GM18858 (cell line): ENCODE measurements around the gene CIAO2B.
A peak's percentile ranks its signal among the peaks of the same experiment; 100 is the strongest.
"Not testable (repeated sequence)": the region's sequence is repeated elsewhere in the genome, so short reads cannot be mapped to it uniquely, and the experiment has no call there.

ENCODE experiments used
- ATAC-seq: cut with Tn5 transposase; IDR thresholded peaks from one replicate; pipeline ENCODE4 v1.9.1; 2021; ENCODE audit not compliant: unreplicated experiment

CIAO2B gene

DNA sequence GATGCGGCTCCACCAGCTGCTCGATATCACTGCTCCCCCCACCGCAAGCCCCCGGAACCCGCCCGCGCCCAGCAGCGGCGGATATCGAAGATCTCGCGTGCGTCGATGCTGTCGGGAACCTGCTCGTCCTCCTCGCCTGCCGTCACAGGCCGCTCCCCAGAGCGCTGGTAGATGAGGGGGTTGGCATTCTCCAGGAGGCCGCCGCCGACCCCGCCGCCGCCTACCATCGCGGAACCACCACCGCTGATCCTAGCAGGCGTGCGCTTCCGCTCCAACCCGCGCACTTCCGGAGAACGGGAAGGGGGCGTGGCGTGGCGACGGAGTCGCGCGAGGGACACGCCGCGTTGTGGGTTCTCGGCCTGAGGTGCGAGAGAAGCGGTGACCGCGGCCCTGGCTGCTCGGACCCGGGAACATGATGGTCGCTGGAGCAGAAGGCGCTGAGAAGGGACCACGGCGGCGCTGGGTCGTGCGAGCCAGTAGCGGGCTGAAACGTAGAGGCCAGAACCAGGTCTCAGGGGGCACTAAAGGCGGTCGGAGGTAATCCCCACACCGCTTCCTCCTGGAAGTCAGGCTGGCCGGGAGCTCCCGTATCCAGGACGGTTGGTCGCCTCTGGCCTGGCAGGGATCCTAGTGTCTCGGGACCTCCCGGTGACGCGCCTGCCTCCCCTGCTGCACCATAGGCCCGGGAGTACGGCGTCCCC, at the start of gene CIAO2B:
TSS of gene CIAO2B (minus strand) at position 265 of the 701 bp plus-strand sequence. CDS start at position 227, 38 bp downstream.
- peak; percentile 50 for ATAC-seq

DNA sequence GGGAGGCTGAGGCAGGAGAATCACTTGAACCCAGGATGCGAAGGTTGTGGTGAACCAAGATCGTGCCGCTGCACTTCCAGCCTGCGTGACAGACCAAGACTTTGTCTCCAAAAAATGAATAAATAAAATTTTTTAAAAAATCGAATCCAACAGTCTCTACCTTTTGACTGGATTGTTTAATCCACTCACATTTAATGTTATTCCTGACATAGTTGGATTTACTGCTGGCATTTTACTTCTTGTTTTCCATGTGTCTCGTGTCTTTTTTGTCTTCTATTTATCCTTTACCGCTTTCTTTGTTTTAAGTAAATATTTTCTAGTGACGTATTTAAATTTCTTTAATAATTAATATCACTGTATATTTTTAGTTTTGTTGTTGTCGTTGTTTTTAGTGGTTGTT, 48.8 kb upstream of the CIAO2B start:
- no peak for ATAC-seq

DNA sequence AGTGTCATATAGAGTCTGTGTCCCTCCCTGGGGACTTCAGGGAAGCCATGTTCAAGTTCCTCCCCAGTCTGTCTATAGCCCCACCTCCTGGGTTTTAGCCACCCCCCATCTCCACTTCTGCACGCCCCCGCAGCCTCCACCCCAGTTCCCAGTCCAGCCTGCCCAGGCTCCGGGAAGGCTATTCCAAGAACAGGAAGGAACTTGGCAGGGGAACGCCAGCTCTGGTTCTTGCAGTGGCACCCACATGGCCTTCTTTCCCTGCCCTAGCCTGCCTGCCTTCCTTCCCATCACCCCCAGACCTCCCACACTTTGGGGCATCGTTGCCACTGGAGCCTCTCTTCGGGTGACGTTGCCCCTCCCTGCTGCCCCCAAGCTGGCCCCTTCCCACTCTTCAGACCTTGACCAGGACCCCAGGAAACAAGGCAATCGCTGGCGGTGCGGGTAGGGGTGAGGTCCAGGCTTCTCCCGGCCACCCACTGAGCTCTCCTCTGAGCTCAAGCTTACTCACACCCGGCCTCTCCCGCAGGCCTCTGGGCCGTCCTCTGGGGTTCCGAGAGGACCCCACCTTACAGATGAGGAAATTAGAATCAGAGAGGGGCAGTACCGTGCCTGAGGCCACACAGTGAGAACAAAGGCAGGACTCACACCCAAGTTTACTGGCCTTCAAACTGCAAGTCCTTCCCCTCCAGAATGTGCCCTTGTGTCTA, 45.0 kb upstream of the CIAO2B start:
- no peak for ATAC-seq

DNA sequence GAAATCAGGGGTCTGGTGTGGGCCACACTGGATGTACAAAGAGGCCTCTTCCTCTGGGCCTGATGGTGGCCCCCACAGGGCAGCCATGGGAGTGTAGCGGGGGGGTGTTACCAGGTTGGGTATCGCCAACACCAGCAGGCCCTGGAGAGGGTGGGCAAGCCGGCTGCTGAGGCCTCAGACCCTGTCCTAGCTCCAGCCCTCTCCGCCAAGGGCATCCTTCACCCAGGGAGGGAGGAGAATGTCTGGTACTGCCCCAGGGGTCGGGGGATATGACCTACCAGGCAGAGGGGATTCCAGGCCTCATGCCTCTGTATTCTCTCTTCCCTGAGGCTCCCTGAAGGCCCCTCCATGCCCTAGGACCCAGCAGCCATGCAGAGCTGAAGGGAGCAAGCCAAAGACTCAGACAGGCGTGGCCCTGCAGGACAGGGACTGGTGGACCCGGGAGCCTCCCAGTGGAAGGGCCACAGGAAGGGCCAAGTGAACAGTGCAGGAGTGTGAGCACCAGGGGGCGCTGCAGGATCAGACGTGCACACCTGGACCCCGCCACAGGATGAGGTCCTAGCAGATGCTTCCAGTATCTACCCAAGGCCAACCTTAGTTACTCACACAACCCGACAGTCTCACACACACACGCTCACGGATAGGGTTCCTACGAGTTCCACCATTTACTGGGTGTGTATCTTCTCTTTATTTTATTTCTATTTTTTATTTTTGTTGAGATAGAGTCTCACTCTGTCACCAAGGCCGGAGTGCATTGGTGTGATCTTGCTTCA, 43.3 kb upstream of the CIAO2B start:
- ATAC-seq: no peak

DNA sequence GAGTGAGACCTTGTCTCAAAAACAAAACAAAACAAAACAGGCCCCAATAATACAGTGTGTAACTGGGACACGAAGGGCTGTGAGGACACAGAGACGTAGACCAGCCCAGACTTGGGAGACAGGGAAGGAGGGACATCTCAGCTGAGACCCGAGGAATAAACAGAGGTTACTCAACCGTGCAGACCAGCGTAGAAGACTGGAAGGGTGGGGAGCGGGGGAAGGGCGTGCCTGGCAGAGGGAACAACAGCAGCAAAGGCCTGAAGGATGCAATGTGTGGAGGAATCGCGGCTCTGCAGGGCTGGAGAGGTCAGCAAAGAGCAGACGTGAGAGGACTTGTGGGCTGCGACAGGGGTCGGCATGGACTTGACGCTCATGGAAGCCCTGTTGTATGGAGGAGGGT, 42.5 kb upstream of the CIAO2B start:
- no peak for ATAC-seq

DNA sequence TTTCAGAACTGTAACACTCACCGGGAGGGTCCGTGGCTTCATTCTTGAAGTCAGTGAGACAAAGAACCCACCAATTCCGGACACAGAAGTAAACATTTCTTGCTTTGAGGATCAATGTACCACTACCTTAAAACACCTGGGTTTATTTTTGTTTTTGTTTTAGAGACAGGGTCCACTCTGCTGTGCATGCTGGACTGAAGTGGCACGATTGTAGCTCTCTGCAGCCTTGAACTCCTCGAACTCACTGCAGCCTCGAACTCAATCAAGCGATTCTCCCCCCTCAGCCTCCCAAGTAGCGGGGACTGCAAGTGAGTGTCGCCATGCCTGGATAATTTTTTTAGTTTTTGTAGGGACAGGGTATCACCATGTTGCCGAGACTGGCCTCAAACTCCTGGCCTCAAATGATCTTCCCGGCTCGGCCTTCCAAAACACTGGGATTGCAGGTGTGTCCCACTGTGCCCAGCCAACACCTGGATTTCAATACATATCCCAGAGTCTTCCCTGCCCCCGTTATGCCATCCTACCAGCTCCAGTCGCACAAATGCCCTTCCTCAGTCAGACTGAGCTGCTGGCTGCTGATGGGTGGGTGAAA, 41.2 kb upstream of the CIAO2B start:
- no peak for ATAC-seq

DNA sequence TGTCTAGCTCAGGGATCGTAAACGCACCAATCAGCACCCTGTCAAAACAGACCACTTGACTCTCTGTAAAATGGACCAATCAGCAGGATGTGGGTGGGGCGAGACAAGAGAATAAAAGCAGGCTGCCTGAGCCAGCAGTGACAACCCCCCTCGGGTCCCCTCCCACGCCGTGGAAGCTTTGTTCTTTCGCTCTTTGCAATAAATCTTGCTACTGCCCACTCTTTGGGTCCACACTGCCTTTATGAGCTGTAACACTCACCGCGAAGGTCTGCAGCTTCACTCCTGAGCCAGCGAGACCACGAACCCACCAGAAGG, 40.7 kb upstream of the CIAO2B start:
- not testable (repeated sequence) for ATAC-seq

DNA sequence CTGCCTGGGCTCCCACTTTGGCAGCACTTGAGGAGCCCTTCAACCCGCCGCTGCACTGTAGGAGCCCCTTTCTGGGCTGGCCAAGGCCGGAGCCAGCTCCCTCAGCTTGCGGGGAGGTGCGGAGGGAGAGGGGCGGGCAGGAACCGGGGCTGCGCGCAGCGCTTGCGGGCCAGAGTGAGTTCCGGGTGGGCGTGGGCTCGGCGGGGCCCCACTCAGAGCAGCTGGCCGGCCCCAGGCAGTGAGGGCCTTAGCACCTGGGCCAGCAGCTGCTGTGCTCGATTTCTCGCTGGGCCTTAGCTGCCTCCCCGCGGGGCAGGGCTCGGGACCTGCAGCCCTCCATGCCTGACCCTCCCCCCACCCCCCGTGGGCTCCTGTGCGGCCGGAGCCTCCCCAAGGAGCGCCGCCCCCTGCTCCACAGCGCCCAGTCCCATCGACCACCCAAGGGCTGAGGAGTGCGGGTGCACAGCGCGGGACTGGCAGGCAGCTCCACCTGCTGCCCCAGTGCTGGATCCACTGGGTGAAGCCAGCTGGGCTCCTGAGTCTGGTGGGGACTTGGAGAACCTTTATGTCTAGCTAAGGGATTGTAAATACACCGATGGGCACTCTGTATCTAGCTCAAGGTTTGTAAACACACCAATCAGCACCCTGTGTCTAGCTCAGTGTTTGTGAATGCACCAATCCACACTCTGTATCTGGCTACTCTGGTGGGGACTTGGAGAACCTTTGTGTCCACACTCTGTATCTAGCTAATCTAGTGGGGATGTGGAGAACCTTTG, 40.1 kb upstream of the CIAO2B start:
- ATAC-seq: not testable (repeated sequence)

DNA sequence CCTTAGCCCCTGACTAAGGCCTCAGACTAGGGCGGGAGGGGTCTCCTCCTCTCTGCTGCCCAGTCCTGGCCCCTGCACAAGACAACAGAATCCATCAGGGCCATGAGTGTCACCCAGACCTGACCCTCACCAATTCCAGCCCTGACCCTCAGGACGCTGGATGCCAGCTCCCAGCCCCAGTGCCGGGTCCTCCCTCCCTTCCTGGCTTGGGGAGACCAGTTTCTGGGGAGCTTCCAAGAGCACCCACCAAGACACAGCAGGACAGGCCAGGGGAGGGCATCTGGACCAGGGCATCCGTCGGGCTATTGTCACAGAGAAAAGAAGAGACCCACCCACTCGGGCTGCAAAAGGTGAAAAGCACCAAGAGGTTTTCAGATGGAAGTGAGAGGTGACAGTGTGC, 39.5 kb upstream of the CIAO2B start:
- ATAC-seq: no peak

DNA sequence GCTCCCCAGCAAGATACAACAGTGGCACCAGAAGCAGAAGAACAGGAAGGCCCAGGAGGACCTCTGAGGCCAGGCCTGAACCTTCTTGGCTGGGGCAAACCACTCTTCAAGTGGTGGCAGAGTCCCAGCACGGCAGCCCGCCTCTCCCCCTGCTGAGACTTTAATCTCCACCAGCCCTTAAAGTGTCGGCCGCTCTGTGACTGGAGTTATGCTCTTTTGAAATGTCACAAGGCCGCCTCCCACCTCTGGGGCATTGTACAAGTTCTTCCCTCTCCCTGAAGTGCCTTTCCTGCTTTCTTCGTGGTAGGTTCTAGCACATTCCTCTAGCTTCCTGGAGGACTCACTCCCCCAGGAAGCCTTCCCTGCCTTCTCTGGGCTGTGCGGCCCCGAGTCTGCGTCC, 38.8 kb upstream of the CIAO2B start:
- ATAC-seq: no peak

DNA sequence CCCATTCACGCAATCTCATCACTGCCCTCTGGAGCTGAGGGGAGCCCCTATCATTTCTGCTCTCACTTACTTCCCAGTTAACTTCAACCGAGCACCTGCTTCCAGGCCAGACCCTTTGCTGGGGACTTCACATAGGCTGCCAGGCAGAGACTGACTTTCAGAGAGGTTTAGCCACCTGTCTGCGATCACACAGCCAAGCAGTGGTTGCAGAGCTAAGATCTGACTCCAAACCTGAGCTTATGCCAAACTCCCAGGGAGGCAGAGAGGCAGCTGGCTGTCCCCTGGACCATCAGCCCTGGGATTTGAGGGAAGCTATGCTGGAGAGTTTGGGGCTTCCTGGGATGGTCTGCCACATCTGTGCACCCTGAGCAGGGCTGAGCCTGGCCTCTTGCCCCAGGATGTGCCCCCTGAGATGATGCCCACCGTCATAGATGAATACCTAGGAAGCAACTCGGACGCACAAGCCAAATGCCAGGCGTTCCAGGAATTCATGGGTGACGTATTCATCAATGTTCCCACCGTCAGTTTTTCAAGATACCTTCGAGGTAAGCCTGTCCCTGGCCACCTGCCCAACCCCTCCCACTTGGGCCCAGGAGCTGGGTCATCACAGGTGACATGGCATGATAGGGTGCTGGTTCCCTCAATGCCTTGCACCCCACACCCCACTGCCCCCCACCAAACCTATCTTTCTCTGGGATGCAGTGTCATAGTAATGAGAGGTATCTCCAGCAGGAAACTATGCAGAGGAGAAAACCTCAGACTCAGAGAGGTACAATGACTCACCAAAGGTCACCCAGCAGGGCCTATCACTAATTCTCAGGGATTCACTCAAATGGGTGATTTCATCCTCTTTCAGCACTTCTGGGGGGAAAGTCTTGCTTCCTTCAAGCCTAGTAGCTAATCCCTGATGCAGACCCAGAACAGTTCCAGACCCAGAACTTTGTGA, 36.8 kb upstream of the CIAO2B start:
- ATAC-seq: no peak

DNA sequence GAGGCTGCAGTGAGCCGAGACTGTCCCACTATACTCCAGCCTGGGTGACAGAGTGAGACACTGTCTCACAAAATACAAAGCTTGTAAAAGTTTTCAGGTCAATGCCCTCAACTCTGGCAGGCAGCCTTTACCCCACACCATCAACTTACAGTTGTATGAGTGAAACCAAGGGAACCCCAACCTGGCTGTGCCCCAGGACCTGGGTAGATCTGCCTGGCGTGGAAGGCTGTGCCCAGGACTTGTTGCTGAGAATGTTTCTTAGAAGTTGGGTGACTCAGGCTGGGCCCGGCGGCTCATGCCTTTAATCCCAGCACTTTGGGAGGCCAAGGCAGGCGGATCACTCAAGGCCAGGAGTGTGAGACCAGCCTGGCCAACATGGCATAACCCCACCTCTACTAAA, 34.6 kb upstream of the CIAO2B start:
- no peak for ATAC-seq

DNA sequence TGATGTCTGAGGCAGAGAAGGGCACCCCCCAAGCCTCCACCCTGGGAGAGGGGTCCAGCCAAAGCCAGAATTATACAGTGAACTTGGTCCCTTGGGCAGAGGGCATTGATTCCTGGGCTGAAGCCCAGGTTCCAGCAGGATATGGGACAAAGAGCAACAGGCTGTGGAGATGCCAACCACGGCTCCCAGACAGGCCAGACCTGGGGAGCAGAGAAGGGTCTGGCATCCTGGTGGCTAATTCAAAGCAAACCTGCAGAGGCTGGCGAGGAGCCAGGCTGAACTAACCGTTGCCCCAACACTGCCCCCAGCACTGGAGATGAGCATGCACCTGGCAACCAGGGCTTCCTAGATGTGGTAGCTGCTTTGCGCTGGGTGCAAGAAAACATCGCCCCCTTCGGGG, 29.8 kb upstream of the CIAO2B start:
- no peak for ATAC-seq

DNA sequence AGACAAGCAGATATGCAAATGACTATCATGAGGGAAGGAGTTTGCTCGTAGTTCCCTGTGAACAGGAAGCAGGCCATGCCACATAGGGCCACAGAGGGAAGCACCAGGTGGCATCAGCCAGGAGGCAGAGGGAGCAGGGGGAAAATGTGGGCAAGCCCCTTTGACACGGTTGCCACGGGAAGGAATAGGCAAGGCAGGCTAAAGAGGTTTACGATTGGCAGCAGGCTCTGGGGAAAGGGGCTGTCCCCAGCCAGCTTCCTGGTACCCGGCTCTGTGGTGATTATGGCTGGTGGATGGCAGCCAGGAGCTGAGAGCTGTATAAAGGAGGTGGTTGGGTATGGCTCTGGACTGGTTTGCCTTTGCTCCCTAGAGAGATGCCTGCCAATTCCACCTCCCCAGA, 27.7 kb upstream of the CIAO2B start:
- ATAC-seq: no peak

DNA sequence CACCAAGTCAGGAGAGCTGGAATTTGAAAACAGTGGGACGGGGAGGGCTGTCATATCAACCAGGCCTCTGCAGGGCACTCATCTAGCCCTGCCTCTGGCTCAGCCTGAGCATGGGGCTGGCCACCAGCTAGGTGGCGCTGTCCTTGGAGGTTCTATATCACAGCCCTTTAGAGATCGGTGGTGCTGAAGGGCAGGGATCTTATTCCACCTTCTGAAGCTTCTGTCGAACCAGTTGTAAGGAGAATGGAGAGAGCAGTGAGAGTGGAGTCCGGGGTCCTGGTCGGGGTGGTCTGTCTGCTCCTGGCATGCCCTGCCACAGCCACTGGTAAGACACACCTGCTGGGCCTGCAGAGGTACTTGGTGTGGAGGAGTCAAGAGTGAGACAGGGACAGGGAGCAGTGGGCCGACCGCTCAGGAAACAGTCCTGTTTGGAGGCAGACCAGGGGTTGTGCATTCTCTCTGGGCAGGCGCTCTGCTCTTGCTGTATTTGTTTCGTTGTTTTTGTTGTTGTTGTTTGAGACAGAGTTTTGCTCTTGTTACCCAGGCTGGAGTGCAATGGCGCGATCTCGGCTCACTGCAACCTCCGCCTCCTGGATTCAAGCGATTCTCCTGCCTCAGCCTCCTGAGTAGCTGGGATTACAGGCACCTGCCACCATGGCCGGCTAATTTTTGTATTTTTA, 27.0 kb upstream of the CIAO2B start, which contains the start of gene CES3:
TSS of gene CES3 (plus strand) at position 202 of the 680 bp plus-strand sequence. CDS start at position 244, 42 bp downstream.
- no peak for ATAC-seq

DNA sequence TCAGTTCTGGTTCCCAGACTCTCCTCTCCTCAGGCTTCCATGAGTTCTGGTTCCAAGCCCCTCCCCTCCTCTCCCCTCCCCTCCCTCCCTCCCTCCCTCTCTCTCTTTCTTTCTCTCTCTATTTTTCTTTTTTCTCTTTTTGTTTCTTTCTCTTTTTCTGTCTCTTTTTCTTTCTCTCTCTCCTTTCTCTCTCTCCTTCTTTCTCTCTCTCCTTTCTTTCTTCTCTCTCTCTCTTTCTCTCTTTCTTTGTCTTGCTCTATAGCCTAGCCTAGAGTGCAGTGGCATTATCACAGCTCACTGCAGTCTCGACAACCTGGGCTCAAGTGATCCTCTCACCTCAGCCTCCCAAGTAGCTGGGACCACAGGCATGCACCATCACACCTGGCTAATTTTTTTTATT, 26.1 kb upstream of the CIAO2B start:
- ATAC-seq: no peak

DNA sequence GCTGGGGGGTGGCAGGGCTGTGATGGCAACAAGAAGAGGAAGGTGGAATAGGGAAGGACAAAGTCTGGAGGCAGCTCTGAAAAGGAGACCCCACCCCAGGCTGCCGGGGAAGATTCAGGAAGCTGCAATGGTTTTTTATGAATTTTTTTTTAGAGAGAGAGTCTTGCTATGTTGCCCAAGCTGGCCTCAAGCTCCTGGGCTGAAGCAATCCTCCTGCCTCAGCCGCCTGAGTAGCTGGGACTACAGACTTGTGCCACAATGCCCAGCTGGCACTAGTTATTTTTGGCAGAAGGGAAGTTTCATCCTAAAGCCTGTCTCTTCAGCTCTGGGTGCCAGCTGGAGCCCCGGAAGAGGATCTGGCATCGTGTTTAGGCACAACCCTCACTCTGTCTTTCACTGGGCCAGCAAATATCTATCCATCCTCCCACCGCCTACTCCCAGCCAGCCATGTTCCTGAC, 25.5 kb upstream of the CIAO2B start:
- ATAC-seq: no peak

DNA sequence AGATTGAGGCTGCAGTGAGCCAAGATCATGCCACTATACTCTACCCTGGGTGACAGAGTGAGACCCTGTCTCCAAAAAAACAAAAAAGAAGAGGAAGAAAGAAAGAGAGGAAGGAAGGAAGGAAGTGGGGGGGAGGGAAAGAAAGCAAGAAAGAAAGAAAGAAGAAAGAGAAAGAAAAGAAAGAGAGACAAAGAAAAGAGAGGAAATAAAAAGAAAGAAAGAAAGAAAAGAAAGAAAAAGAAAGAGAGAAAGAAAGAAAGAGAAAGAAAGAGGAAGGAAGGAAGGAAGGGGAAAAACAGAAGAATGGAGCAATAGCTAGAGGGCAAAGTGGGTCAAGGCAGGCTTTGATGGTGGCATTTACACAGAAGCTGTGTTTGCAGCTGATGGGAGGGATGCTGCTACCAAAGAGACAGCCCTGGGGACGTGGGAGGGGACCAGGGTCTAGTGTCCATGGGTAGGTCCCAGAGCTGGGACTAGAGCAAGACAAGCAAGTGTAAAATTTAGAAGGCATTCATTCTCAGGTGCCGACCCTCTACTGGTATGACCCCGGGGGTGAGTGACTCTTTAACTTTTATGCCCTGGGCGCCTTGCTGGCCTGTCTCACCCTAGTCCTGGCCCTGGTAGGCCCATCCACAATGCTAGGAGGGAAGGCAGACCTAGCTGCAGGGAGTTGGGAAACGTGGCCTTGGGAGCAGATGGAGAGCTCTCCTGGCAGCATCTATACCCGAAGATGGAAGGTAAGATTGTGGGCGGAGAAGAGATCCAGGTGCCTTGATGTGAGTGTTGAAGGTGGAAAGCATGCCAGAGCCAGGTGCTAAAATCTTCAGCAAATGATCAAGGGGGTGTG, 24.9 kb upstream of the CIAO2B start:
- no peak for ATAC-seq
